ENCODE results near the gene AOAH. TPM values are rescaled to one million over a fixed set of nuclear protein-coding genes. Genes with fewer than 3 reads are reported as not detected.
A peak's percentile ranks its signal among the peaks of the same experiment; 100 is the strongest.

Gene AOAH
- total RNA-seq, 1 experiment from 2014 or later, result 0.61 TPM

DNA sequence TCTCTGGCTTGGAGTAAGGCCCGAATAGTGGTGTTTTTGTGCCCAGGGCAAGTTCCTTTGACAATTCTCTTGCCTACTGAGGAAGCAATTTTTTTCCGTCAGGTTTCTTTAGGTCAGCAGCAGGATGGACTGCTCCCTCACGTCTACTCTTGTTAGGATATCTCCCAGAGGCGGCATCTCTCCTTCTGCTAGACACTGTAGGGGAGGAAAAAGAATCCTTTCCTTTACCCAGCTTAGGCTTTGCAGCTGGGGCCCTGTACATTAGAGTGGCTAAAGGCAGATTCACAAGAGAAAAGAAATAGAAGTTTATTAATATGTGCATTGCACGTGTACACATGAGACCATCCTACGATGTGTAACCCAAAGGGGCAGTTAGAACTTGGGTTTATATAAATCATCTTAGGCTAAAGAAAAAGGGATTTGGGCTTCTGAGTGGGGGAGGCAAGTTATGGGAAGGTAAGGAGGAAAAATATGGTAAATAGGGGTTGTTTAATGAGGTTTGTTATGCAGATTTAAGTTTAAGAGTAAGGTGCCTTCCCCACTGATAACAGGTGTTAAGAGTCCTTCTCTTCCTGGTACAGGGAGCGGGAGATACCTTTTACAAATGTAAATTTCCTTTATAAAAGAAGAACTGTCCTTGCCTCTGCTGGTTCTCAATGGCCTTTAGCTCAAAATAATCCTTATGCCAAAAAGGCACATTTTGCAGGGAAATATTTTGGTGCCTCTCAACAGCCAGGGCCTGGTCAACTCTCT, 156.4 kb downstream of the AOAH start:
- DNase-seq (ENCODE audit: low read depth in 1 of 2, low spot score in 2 of 2), result no peak
- no peaks in the 10 kb centered on the region for H3K27me3 ChIP-seq (replicated peaks)
- H3K4me1 ChIP-seq (replicated peaks), result peaks cover 14% of the 10 kb centered on the region
- H3K27ac ChIP-seq, result no peak overlapping the region
- no peak overlapping the region for H3K4me3 ChIP-seq
- no peaks in the 10 kb centered on the region for H3K36me3 ChIP-seq
- H3K9me3 ChIP-seq (replicated peaks), result no peaks in the 10 kb centered on the region

DNA sequence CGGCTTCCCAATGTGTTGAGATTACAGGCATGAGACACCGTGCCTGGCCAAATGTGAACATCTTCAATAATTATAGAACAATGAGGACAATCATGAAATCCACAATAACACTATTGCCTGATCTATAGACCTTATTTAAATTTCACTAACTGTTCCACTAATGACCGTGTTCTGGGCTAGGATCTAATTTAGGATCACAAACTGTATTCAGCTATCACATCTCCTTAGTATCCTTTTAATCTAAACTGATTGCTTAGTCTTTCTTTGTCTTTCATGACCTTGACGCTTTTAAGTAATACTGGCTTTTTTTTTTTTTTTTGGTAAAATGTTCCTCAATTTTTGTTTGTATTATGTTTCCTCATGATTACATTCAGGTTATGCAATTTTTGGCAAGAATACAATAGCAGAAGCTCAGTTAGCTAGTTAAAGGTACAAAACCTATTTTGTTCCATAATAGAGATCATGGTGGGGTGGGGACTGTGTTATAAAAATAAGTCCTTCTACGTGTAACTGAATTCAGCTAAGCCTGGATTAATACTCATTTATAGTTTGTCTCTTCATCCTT, 158.4 kb downstream of the AOAH start:
- Histone ChIP-seq H3K27me3 (replicated peaks) (no peaks in the 10 kb centered on the region), H3K4me1 (replicated peaks) (peaks cover 14% of the 10 kb centered on the region), H3K36me3 (no peaks in the 10 kb centered on the region), H3K9me3 (replicated peaks) (no peaks in the 10 kb centered on the region), H3K4me3 (no peak overlapping the region), H3K27ac (no peak overlapping the region)
- no peak for DNase-seq (ENCODE audit: low read depth in 1 of 2, low spot score in 2 of 2)

DNA sequence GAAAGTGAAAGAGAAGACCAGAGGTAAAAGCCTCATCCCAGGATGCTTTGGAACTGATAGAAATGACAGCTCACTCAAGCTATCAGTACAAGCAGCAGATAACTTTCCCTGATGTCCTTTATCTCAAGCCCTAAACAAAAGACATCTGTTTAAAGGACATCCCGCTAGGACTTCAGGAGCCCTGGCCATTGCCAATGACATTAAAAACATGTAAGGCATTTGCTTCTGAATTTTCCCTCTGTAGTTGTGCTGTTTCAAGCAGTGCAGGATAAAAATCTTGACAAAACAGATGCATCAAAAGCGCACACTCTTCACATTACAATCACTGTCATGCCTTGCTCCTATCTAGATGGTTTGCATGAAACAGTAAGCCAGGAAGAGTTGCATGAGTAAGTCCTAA, 159.8 kb downstream of the AOAH start:
- H3K36me3 ChIP-seq, result no peaks in the 10 kb centered on the region
- H3K27ac ChIP-seq, result peak overlapping the region; percentile 18; the same call in 1 of the 2 replicates
- DNase-seq (ENCODE audit: low read depth in 1 of 2, low spot score in 2 of 2), result no peak

DNA sequence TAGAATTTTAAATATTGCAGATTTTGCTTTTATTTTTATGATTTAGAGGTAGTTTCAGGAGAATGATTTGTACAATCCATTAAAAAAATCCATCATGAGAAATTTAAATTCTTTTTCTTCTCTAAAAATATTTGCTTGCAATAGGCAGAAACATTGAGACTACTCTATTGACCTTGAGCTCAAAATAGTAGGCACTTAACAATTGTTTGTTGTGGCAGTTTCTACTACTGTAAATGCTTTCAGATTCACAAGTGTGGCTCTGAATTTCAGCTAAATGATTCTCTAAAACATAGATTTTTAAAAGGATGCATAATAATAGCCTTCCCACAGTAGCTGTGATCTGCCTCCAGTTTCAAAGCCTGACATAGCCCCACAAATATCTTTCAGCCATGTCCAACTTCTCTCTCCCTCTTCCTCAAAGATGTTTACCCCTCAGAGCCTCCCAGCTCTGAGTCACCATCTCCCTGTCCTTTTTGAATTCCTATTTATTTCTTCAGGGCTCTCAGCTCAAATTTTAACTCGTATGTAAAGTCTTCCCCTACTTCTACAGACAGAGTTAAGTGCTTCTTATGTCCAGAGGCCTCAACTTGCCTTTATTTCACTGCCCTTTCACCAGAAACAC, 160.5 kb downstream of the AOAH start:
- peaks cover 14% of the 10 kb centered on the region for H3K4me1 ChIP-seq (replicated peaks)
- H3K4me3 ChIP-seq, result no peak overlapping the region
- DNase-seq (ENCODE audit: low read depth in 1 of 2, low spot score in 2 of 2), result peak in 1 of 2 experiments; percentile 48
- no peaks in the 10 kb centered on the region for H3K27me3 ChIP-seq (replicated peaks)
- no peaks in the 10 kb centered on the region for H3K9me3 ChIP-seq (replicated peaks)
- H3K27ac ChIP-seq, result peak overlapping the region; percentile 18
- no peaks in the 10 kb centered on the region for H3K36me3 ChIP-seq

More for the DNA sequence above, 159.8 kb downstream of the AOAH start:
- Histone ChIP-seq H3K27me3 (replicated peaks) (no peaks in the 10 kb centered on the region), H3K9me3 (replicated peaks) (no peaks in the 10 kb centered on the region), H3K4me1 (replicated peaks) (peaks cover 14% of the 10 kb centered on the region), H3K4me3 (no peak overlapping the region)

DNA sequence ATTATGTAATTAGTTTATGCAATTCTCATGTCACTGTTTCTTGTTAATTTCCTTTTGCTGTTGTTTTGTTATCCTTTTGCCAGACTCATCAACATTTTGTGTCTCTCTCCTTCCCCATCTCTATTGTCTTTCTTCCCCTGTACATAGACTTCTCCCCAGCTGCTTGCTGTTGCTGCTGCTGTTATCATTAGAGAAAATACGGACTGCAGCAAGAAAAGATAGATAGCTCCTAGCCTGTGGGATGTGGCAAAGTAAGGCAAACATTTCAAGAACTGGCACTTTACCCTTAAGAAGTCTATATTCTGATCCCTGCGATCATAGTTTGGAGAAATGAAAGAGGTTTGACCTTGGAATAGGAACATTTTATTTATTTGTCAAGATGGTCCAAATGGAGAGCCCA, 162.2 kb downstream of the AOAH start:
- H3K4me3 ChIP-seq, result no peak overlapping the region
- no peaks in the 10 kb centered on the region for H3K9me3 ChIP-seq (replicated peaks)
- H3K27ac ChIP-seq, result no peak overlapping the region
- H3K4me1 ChIP-seq (replicated peaks), result peaks cover 14% of the 10 kb centered on the region
- H3K36me3 ChIP-seq, result no peaks in the 10 kb centered on the region
- no peaks in the 10 kb centered on the region for H3K27me3 ChIP-seq (replicated peaks)
- no peak for DNase-seq (ENCODE audit: low read depth in 1 of 2, low spot score in 2 of 2)

DNA sequence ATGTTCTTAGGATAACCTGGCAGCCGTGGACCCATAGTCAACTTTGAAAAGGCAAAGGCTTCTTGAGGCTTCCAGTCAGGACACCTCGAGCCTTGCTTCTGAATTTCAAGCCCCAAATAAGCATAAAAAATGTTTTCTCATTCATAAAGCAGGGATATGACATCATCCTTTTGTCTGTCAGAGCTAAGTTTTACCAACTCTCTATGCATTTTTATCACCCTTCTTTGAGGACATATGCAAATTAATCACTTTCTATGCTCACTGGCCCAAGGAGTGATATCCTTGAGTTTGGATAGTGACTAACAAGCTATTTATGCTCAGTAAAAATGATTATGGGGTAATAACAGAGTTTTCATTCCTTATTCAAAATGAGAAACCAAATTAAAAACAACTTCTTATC, 175.3 kb downstream of the AOAH start:
- H3K9me3 ChIP-seq (replicated peaks), result no peaks in the 10 kb centered on the region; the same call in 1 of the 2 replicates
- H3K4me3 ChIP-seq, result no peak overlapping the region
- no peak for DNase-seq (ENCODE audit: low read depth in 1 of 2, low spot score in 2 of 2)
- no peaks in the 10 kb centered on the region for H3K4me1 ChIP-seq (replicated peaks)
- H3K27ac ChIP-seq, result no peak overlapping the region
- H3K27me3 ChIP-seq (replicated peaks), result no peaks in the 10 kb centered on the region
- H3K36me3 ChIP-seq, result no peaks in the 10 kb centered on the region

DNA sequence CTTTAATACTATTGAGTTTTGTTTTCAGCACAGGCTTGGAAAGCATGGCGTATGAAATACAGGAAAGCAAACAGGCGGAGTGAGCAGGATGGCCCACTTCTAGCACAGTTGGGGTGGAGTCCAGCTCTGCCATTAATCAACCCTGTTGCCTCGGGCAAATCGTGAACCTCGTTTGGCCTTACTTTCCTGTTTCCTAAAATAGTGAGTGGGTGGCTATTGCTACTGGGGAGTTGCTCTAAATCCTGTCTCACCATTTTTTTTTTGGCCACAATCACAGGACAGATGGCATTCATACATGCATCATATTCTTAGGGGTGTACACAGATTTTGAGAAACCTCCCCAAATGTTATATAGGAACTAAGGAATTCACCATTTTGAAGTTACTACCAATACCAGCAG, 176.9 kb downstream of the AOAH start:
- no peak for DNase-seq (ENCODE audit: low read depth in 1 of 2, low spot score in 2 of 2)
- H3K27ac ChIP-seq, result no peak overlapping the region
- no peak overlapping the region for H3K4me3 ChIP-seq
- no peaks in the 10 kb centered on the region for H3K36me3 ChIP-seq
- H3K4me1 ChIP-seq (replicated peaks), result no peaks in the 10 kb centered on the region
- no peaks in the 10 kb centered on the region; the same call in 1 of the 2 replicates for H3K9me3 ChIP-seq (replicated peaks)
- H3K27me3 ChIP-seq (replicated peaks), result no peaks in the 10 kb centered on the region

DNA sequence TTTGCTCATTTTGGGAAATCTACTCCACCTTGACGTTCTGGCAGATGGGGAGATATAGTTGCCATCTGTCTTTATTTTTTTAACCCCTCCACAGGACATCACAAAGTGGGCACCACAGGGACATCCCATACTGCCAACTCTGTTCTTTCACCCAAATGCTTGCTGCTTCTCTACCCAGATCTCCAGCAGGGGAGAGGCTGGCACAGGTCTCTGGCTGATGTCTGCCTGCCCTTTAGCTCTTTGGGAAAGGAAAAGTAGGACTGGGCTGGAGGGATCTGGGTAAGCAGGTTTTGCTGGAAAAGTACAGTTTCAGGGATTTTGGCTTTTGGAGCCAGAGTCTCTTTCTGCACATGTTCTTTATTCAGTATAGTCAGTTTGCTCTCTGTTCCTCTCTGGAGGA, 178.0 kb downstream of the AOAH start:
- H3K4me3 ChIP-seq, result no peak overlapping the region
- no peaks in the 10 kb centered on the region for H3K27me3 ChIP-seq (replicated peaks)
- no peak overlapping the region for H3K27ac ChIP-seq
- no peaks in the 10 kb centered on the region for H3K4me1 ChIP-seq (replicated peaks)
- H3K36me3 ChIP-seq, result no peaks in the 10 kb centered on the region
- no peak for DNase-seq (ENCODE audit: low read depth in 1 of 2, low spot score in 2 of 2)
- H3K9me3 ChIP-seq (replicated peaks), result no peaks in the 10 kb centered on the region; the same call in 1 of the 2 replicates

DNA sequence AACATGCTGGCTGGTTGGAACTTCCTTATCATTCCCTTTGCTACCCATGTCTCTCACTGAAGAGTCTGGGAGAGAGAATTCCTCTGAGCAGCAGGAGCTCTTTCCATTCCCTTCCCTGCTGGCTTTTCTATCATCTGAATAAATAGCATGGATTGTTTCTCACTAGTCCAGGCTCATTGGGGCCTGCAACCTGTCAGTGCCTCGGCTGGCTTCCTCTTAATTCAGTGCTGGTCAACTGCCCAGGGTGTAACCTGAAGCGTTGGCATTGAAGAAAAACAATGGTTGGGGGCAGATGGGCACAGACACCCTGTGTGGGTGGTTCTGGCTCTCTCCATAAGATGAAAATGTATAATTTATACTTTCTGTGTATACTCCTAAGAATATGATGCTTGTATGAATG, 179.0 kb downstream of the AOAH start:
- Histone ChIP-seq H3K4me1 (replicated peaks) (no peaks in the 10 kb centered on the region), H3K27me3 (replicated peaks) (no peaks in the 10 kb centered on the region), H3K27ac (no peak overlapping the region), H3K4me3 (no peak overlapping the region), H3K36me3 (no peaks in the 10 kb centered on the region), H3K9me3 (replicated peaks) (no peaks in the 10 kb centered on the region; the same call in 1 of the 2 replicates)
- no peak for DNase-seq (ENCODE audit: low read depth in 1 of 2, low spot score in 2 of 2)

DNA sequence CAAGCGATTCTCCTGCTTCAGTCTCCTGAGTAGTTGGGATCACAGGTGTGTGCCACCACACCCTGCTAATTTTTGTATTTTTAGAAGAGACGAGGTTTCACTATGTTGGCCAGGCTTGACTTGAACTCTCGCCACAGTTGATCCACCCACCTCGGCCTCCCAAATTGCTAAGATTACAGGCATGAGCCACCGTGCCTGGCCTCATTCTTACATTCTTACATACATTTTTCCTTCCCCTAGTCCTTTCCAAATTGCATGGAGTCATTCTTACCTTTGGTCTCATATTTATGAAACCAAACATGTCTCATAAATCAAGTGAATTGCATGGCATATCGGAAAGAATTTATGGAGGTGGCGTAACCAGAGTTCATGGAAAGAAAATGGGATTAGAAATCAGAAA, 186.2 kb downstream of the AOAH start:
- H3K4me1 ChIP-seq (replicated peaks), result peaks cover 6% of the 10 kb centered on the region; the same call in 1 of the 2 replicates
- no peaks in the 10 kb centered on the region for H3K27me3 ChIP-seq (replicated peaks)
- no peaks in the 10 kb centered on the region for H3K9me3 ChIP-seq (replicated peaks)
- H3K27ac ChIP-seq, result no peak overlapping the region
- no peak for DNase-seq (ENCODE audit: low read depth in 1 of 2, low spot score in 2 of 2)
- no peaks in the 10 kb centered on the region for H3K36me3 ChIP-seq
- H3K4me3 ChIP-seq, result no peak overlapping the region

DNA sequence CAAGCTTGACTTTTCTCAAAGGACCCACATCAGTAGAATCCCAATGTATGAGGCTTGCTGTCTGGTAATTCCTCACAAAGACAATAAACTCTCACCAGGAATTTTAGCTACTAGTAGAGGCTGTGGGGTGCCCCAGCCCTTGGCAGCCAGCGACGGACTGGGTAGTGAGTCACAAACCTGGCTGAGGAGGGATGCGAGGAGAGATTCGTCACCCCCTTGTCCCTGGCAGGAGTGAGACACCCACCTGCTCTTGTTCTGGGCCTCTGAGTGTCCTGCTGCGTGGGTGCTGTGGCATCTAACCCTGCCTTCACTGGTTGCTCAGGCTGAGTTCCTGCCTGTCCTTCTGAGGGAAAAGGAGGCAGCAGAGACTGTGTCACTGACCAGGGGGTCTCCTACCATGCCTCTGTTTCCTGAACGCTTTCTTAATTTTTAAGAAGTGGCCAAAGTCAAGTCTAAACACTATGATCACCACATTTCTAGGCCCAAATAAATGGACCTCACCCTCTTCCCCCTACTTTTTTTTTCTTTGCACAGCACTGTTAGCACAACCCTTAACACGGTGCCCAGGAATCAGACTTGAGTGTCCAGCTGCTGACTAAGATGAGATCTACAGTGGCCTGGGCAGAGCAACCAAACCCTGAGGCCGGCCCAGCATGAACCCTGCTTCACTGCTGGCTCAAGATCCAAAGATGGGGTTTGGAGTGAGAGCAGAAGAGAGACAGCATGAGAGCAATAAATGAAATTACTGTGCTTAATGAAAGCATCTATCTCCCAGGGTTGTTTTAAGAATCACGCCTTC, 188.2 kb downstream of the AOAH start:
- Histone ChIP-seq H3K4me3 (no peak overlapping the region), H3K27ac (no peak overlapping the region), H3K27me3 (replicated peaks) (no peaks in the 10 kb centered on the region), H3K4me1 (replicated peaks) (peaks cover 6% of the 10 kb centered on the region; the same call in 1 of the 2 replicates), H3K9me3 (replicated peaks) (no peaks in the 10 kb centered on the region), H3K36me3 (no peaks in the 10 kb centered on the region)
- peak in 1 of 2 experiments; percentile 6 for DNase-seq (ENCODE audit: low read depth in 1 of 2, low spot score in 2 of 2)

DNA sequence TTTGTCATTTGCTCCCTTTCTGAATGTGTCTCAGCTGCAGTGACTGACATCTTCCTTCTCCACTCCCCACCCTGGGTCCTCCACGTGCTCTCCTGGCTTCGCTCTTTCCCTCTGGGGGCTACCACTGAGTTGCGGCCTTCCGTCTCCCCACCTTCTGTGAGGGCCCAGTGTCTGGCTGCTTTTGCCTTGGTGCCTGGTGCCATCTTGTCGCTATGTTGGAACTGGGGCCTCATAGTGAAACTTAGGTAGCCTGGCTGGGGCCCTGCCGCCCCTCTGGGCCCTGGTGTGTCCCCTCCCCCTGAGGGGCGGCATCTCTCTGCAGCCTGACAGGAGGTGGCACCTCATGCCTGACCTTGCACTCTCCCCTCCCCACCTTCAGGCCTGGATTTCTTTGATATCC, 190.6 kb downstream of the AOAH start:
- Histone ChIP-seq H3K27me3 (replicated peaks) (no peaks in the 10 kb centered on the region), H3K36me3 (no peaks in the 10 kb centered on the region), H3K4me1 (replicated peaks) (peaks cover 11% of the 10 kb centered on the region), H3K4me3 (no peak overlapping the region), H3K9me3 (replicated peaks) (no peaks in the 10 kb centered on the region), H3K27ac (no peak overlapping the region)
- DNase-seq (ENCODE audit: low read depth in 1 of 2, low spot score in 2 of 2), result no peak

DNA sequence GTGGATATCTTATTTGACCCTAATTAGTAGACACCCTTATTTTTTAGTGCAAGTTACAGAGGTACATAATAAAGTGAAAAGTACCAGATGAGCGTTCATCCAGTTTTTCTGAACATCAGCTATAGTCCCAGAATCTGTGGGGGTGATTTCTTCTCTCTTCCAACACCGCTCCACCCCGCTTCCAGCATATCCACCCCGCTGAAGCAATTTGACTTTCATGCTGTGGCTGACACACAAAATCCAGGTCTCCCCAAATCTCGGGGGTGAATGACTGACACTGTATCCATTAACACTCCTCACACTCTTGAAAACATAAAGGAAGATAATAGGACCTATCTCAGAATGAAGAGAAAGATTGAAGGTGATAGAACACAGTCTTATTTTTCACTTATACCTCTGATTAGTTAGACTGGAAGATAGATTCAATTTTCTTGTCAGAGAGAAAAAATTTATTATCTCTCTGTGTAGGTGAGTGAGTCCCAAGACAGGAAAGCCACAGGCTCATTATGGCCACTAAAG, 191.3 kb downstream of the AOAH start:
- Histone ChIP-seq H3K27me3 (replicated peaks) (no peaks in the 10 kb centered on the region), H3K36me3 (no peaks in the 10 kb centered on the region), H3K27ac (no peak overlapping the region), H3K4me3 (no peak overlapping the region), H3K4me1 (replicated peaks) (peaks cover 14% of the 10 kb centered on the region), H3K9me3 (replicated peaks) (no peaks in the 10 kb centered on the region)
- no peak for DNase-seq (ENCODE audit: low read depth in 1 of 2, low spot score in 2 of 2)

Data from SJSA1 (cell line).